Hematopoietic multipotent progenitor cell treated with erythropoietin and hydrocortisone succinate and interleukin-3 and kit ligand, for 8 days (in vitro differentiated cells): ENCODE results near the gene LTA4H.

ENCODE experiments used
- DNase-seq: peaks from one replicate; pipeline ENCODE4 v3.0.0-alpha.2; 2015

LTA4H gene

DNA sequence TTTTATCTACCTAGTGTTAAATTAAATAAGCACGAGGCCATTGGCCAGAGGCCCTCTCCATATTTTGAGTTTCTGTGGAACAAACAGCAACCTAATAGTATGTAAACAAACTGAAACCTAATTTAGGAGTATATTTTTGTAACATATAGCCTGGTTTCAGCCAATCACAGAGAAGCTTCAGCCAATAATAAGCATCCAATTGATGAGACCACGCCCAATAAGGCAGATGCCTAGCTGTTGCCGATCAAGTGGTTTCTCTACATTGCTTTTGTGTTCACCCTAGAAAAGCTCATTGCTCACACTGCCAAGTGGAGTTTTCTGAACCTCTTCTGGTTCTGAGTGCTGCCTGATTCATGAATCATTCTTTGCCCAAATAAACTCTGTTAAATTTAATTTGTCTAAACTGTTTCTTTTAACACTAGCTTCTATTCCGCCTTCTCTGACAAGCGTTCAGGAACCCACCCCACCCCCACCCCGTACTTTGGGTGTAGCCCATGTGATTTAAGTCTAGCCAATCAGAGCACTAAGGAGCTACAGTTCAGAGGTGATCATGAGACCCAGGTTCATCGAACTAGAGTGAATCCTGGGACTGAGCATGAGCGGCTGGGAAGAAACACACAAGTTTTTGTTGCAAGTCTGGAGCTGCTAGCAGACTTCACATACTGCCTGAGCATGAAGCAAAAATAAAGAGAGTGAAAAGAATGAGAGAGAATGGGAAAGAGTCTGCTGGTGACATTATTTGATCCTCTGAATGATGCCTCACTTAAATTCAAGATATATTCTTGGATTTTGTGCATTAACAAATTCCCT is 21.5 kb upstream of the LTA4H start:
- DNase-seq = no peak

DNA sequence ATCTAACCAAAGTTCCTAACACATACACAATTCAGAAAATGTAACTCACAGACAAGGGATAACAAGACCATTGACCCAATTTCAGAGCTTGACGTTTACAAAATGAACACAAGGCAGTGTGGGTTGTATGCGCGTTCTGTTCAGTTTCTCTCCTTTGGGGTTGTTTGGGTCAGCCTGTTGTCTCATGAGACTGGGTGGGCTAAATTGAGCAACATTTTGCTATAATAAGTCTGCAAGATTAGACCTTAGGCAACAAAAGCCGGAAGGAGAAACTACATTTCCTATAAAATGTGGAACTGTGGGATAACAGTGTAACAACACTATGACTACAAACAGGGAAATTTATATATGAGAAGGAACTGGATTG is 18.8 kb upstream of the LTA4H start:
- no peak for DNase-seq

DNA sequence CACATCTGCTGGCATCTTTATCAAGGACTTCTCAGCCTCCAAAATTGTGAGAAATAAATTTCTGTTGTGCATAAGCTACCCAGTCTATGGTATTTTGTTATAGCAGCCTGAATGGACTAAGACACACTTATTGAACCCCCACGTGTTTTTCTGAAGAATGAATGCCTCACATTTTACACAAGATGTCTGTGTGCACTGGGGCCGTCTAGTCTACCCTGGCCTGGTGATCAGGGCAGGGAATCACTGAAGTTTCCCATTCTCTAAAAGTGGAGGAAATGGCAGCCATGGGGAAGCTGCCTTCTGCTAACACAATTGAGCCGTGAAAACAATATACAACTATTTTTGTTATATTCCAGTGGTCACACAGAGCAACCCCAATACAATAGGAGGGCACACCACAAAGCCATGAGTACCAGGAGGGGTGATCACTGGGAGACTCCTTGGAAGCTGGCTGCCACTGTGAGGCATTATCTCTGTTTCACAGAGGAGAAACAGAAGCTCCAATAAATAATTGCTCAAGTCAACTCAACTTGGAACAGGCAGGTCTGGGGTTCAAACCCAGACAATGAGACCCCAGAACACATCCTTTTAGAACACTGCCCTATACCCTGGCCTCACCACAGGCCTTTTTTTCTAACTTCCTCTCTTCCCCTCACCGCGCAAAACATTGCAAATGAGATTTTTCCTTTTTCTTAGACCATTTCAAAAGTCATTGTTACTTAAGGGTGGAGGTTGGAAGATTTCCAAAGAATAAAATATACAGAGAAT is 18.3 kb upstream of the LTA4H start:
- no peak for DNase-seq

DNA sequence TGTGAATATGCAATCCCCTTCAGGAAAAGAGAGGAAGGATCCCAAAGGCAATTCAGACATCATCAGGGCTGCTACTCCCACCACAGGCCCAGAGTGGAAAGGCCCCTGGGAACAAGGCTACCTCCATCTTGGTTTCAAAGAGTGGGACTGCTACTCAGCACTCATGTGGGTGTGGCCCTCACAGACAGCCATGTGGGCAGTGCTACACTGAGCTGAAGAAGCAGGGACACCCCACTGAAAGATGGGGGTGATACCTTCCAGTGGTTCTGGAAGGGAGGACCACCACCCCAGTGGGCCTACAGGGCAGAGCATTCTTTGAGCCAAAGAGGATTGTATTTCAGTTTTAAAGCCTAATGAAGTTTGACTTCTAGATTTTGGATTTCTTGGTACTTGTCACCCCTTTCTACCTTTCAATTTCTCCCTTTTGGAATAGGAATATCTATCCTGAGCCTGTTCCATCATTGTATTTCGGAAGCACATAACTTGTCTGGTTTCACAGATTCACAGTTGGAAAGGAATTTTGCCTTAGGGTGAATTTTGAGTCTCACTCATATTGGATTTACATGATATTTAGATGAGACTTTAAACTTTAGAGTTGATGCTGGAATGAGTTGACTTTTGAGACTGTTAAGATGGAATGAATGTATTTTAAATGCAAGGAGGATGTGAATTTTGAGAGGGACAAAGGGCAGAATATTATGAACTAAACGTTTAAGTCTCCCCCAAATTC is 16.5 kb upstream of the LTA4H start:
- no peak for DNase-seq

DNA sequence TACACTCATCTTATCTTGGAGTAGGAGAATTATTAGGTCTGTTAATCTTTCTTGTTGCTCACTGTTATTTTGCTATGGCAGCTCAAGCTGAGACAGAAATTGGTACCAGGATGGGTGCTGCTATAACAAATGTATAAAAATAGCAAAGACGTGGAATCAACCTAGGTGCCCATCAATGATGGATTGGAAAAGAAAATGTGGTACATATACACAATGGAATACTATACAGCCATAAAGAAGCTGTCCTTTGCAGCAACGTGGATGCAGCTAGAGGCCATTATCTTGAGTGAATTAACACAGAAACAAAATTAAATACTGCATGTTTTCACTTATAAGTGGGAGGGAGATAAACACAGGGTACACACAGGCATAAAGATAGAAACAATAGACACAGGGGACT is 14.8 kb upstream of the LTA4H start:
- no peak for DNase-seq

DNA sequence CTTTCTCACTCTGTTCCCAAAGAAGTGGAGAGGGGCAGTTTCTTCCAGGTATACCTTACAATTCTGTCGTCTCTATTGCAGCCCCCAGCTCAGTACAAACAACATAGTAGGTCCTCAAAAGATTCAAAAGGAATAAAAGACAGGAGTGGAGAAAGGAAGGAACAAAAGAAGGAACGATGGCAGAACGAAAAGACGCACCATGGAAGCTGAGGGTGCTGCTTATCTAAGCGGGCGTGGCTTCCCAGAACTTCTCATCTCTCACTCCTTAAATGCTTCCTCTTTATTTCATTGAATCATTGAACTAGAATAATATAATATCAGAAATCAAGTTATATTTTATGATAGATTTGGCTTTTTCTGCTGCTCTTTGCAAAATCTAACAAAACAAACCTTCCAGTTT is 13.7 kb upstream of the LTA4H start:
- DNase-seq = peak; percentile 40

DNA sequence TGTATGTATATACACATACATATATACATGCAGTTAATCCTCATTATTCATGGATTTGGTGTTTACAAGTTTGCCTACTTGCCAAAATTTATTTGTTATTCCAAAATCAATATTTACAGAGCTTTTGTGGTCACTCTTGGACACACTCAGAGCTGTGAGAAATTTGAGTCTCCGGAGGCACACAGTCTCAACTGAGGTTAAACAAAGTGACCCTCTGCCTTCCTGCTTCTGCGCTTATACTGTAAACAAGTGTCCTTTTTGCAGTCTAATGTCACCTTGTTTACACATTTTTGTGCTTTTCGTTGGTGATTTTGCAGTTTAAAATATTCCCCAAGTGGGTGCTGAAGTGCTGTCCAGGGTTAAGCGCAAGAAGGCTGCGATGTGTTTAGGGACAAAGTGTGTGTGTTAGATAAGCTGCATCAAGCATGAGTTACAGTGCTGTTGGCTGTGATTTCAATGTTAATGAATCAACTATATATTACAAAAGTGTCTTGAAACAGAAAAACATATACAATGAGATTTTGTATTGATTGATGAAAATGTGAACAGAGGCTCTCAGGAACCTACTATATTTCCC is 13.1 kb upstream of the LTA4H start:
- peak; percentile 49 for DNase-seq

DNA sequence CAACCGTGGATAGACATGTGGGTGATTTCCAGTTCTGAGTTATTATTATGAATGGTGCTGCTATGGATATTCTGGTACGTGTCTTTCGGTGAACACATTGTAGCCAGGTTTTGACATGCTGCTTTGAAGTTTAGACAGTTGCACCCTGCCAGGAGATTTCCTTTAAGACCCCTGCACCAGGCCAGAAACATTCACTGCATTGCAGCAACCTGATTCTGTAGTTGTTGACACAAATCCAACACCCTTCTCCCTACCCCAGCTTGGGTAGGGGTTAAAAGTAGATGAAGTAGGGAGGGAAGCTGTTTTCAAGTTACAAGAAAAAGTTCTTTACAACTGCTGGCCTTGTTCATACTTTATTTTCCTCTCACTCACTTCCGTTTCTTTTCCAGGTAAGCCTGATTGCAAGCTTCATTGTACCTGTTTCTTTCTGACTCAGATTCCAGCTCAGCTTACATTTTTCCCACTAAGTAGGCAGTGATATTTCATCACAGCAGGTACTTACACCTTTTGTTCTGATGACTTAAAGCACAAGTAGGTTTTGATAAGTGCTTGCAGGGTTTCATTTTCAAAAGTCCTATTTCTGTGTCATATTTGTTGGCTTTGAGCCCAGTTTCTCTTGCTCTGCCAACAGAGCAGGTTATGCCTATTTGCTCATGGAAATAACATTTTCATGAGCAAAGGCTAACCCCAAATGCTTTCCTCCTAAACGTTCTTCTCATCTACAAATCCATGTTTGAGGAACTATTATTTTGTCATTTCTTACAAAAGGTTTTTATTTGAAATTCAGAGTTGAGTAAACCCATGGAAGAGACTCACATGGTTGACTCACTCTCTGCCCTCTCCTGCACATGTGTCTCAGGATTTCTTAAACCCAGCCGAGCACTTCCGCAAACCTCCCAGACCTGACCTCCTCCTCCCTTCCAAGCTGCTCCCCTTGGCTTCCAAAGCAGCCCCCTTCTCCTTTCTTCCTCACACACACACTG is 12.1 kb upstream of the LTA4H start:
- DNase-seq = peak; percentile 69

DNA sequence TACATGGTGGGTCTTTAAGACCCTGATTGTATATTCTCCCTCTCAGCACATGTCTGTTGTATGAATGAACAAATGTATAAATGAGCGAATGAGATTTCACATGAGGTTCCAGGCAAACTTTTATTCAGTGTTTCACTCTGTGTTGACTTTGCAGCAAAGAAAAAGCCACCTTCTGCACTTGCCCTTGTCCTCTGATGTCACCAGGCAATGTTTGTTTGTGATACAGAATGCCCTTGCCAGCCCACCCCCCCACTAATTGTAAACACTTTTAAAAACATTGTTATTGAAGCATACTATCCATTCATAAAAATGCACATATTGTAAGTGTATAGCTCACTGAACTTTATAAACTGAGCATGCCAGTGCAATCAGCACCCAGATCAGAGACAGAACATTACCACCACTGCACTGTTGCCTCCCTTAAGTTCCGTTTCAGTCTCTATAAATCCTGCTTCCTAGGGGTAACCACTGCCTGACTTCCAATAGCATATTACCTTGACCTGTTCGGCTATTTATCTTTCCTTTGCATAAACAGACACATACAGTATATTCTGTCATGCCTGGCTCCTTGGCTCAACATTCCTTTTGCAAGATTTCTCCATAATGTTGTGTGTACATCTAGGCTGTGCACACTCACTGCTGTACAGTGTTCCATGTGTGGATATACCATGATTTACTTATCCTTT is 11.3 kb upstream of the LTA4H start:
- DNase-seq = no peak

DNA sequence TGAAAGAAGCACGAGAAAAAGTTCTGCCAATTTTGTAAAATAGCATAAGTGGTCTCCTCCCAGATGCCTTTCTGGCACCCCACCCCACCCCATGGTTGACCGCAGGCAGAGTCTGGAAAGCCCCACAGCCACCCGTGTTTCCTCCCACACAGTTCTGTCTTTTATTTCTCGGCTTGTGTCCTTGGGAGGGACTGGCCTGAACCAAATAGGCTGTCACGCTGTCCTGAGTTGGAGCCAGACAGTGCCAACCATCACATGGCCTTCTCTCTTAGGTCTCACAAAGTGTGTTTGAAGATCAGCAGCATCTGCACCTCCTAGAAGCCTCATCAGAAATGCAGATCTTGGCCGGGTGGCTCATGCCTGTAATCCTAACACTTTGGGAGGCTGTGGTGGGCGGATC is 10.2 kb upstream of the LTA4H start:
- DNase-seq = no peak

DNA sequence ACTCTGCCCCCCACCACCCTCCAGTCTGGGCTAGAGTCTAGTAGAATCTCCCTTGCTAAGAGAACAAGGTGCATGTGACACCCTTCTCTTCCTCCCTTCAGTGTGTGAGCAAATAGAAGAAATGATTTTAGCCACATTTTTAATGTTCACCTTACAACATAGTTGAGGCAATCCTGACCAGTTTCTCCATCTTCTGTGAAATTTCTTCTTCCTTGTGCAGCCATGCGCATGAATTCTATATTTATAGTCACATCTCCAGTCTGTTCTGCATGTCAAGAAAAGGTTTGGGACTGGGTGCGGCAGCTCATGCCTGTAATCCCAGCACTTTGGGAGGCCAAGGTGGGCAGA is 9.5 kb upstream of the LTA4H start:
- no peak for DNase-seq

DNA sequence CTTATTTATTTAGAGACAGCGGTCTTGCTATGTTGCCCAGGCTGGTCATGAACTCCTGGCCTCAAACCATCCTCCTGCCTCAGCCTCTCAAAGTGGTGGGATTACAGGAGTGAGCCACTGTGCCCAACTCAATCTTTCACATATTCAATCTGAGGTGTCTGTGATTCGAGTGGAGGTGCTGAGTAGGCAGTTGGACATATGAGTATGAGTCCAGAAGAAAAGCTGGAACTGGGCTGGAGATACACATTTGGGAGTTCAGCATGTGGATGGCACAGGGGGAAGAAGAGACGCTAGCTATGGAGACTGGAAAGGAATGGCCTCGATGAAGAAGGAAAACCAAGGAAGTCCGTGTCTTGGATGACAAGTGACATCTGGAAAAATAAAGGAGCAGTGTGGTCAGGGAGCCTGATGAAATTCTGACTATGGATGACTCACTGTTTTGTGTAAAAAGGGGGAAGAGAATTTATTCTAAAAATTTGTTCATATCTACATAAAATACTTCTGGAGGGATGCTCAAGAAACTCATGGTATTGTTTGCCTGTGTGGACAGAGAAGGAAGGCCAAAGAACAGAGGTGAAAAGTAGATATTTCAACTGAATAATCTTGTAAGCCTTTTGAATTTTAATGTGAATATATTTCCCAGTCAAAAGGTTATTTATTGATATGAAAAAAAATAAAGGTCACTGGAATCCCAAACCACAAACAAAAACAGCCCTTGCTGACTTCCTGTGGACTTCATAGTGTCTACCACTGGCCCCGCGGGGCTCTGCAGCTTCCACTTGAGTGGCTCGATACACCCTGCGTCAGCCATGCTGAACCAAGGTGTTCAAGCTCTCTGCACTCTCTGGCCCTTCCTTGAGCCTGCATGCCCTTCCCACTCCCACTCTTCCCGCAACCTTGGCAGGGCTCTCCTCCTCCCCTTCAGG is 8.9 kb upstream of the LTA4H start:
- DNase-seq = no peak

DNA sequence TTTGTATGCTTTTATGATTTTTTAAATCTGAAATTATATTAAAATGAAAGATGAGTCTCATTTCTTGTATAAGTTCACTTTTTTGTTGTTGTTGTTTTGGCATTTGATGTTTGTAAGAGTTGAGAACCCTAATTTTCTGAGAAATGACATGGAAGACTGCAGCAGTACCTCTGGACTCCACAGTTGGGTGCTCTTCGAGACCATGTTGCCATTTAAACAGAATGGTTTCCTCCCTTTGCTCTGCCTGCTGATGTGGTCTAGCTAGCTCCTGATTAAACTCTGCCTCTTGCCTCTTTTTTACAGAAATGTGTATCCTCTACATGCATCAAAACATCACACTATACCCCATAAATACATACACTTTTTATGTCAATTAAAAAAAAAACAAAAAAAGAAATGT is 5.8 kb upstream of the LTA4H start:
- DNase-seq = no peak

DNA sequence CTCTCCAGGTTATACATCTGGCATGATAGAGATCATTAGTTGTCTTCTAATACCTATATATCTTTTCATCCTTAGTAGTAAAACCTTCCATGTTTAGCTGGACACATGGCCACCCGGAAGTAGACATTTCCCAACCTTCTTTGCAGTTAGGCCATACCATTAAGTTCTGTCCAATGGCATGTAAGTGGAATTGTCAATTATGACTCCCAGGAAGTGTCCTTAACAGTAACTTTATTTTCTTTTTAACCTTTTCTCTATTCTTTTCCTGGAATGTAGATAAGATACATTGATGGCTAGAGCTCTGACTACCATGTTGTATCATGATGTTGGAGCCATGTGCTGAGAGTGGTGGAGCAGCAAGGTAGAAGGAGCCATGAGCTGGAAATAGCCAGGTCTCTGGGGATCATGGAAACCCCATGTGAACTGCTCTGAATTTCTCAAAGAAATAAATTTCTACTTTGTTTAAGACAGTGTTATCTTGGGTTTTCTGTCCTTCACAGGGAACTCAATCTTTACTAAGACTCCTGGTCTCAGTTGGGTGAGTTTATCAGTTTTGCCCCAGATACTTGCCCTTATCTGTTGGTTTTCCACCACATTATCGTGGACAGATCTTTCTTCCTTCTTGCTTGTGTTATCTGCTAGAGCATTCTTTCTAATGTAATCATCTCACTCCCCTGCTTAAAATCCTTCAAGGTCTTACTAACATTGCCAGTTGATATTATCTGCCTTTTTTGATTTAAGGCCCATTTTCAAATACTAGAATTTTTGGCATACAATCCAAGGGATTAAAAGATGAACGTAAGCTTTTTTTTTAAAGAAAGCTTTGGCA is 5.1 kb upstream of the LTA4H start:
- peak; percentile 39 for DNase-seq

DNA sequence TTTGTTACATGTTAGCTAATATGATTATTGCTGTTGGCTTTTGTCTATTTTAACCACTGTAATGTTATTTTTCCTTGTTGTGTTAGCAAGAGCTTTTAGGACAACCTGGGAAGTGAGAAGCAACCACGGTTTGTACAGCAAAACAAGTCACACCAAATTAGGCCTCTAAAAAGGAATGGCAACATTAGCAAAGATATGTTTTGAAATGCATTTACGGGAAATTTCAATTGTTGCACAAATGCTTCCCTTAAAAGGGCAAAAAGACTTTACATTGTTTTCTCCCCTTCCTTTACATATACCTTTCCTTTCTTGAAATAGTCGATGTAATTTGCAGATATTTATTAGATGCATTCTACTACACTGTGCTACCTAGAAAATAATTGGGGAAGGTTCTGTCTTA is 4.1 kb upstream of the LTA4H start:
- DNase-seq = no peak

DNA sequence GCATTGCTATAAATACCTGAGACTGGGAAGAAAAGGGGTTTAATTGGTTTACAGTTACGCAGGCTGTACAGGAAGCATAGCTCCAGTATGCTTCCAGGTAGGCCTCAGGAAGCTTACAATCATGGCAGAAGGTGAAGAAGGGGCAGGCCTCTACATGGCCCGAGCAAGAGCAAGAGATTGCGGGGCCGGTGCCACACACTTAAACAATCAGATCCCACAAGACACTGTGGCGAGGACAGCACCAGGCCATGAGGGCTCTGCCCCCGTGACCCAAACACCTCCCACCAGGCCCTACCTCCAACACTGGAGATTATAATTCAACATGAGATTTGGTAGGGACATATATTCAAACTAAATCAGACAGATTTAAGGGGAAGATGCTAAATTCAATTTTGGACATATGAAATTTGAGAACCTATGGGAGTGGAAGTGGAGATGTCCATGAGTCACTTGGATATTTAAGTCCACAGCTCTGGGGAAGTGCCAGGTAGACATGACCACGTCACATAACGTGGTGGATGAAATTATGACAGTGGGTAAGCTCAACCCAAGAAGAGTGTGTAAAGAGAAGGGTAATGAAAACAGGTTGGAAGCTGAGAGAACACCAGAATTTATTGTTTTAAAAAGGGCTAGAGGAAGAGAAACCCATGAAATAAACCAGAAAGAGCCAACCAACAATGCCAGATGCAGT is 1.5 kb upstream of the LTA4H start:
- DNase-seq = no peak

DNA sequence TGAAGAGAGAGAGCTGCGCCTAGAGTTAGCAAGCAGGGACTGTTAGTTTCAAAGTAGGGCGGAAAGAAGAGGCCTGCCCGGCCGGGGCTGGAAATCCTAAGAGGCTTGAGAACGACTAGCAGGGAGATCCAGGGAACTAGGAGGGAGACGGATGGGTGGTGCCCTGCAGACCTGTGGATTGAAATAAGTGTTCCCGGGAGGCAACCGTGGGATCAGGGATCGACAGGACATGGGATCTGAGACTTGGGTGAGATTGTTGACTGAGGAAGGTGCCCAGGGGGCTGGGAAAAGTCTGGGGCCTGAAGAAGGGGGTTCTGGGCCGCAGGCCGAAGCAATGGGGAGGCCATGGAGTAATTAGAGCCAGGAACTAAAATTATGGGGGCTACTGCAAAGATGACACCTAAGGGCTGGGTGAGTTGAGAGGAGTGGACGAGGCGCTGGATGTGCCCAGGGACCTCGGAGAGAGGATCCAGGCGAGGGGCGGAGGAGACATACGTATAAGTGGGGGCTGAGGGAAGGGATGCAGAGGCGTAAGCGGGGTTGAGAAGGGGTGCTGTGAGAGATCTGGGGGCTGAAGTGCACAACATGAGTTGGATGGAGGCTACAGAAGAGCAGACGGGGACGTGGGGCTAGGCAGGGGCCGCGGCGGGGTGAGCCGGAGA is 635 bp downstream of the LTA4H start:
- peak; percentile 14 for DNase-seq
